Testis (tissue), 3 donors: ENCODE data around the gene GPR42. TPM values are rescaled to one million over a fixed set of nuclear protein-coding genes. Genes with fewer than 3 reads are reported as not detected.

Source experiments
- DNase-seq: peaks from one replicate; pipeline ENCODE4 v3.0.0-alpha.2; 2019
- H3K27ac ChIP-seq, 2 donors: fragments of 200-600 bp; sonication (generic); one replicate each; pipeline ENCODE4 v1.5.1; 2019
- H3K27me3 ChIP-seq: fragments of 200-600 bp; sonication (generic); one replicate; pipeline ENCODE4 v1.5.1; 2019
- H3K36me3 ChIP-seq: fragments of 200-600 bp; sonication (generic); one replicate; pipeline ENCODE4 v1.5.1; 2017; ENCODE audit warnings: low read depth; ENCODE audit errors: missing control alignments
- H3K4me1 ChIP-seq: fragments of 200-600 bp; sonication (generic); one replicate; pipeline ENCODE4 v1.5.1; 2019
- H3K4me3 ChIP-seq, 2 donors: fragments of 200-600 bp; sonication (generic); one replicate each; pipeline ENCODE4 v1.5.1; 2017 to 2019
- H3K9me3 ChIP-seq: fragments of 200-600 bp; sonication (generic); one replicate; pipeline ENCODE4 v1.5.1; 2017
- POLR2A ChIP-seq: fragments of 450-650 bp; IDR thresholded peaks from one replicate; pipeline ENCODE4 v1.6.1; 2017; ENCODE audit warnings: antibody characterized with exemption, mild to moderate bottlenecking, moderate library complexity
- WGBS, 2 donors: methylation state at CpG; one replicate each; pipeline ENCODE4 v1.1.5; 2018; 5-methylcytosine and 5-hydroxymethylcytosine counted together
- intact Hi-C: fragments of 100-400 bp; cut with DNase I; formaldehyde crosslinking; loops from one replicate; pipeline ENCODE4 v1.15.1; 2023; ENCODE audit warnings: low total_unique reads
- polyA plus RNA-seq: library from polyadenylated mRNA; stranded (reverse); fragments of 350-450 nt; fragmentation: Illumina TruSeq; extraction: RNeasy Lipid Tissue Mini Kit (QIAGEN cat#74804); gene quantifications from one replicate; pipeline ENCODE4 v1.2.3, GENCODE V29; 2014; ENCODE audit warnings: low read depth, low replicate concordance; ENCODE audit not compliant: insufficient read depth
- total RNA-seq, 2 donors: library from RNA; depleted of rRNA; stranded (reverse); fragments of >200 nt; gene quantifications; one replicate each; pipeline ENCODE4 v1.2.3, GENCODE V29; 2016
- TF ChIP-seq, protein P1 (sequence below), 3 experiments: fragments of 450-650 bp in 2 of 3; fragments of 200-600 bp in 1 of 3; sonication (generic) in 1 of 3; IDR thresholded peaks; one replicate each; pipeline ENCODE4 v1.5.1; 2016 to 2019; ENCODE audit warnings: antibody characterized with exemption in 3 of 3, mild to moderate bottlenecking in 2 of 3, moderate library complexity in 1 of 3

Gene GPR42
- total and polyA plus RNA-seq, 3 donors from 2014 or later, result not detected

DNA sequence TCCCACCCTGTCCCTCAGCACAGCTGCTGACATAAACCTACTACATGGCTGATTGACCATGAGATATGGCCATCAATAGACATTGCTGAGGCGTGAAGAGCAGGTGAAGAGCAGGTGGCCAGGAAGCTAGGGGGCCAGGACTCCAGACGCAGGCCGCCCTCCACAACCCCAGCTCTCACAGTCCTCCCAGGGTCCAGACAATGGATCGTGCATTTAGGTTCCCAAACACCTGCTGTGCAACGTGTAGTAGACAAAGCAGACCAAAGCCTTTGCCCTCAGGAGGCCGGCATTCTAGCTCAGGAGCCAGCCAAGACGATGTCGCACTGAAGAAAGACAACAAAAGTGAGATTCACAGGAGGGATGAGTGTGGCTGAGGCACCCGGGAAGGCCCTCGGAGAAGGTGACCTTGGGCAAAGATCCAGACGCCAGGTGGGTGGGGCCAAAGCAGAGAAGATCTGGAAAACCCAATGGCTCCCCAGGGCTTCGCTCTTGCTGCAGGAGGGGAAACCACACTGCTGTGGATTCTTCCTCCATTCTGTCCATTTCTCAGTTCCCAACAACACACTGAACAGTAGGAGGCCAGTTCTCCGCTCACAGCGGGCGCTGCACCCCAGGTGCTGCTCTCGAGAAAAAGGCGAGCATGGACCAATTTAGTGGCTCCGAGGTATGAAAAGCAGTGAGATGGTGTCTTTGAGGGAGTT, 21.8 kb upstream of the GPR42 start:
- TF ChIP-seq, protein P1, sequence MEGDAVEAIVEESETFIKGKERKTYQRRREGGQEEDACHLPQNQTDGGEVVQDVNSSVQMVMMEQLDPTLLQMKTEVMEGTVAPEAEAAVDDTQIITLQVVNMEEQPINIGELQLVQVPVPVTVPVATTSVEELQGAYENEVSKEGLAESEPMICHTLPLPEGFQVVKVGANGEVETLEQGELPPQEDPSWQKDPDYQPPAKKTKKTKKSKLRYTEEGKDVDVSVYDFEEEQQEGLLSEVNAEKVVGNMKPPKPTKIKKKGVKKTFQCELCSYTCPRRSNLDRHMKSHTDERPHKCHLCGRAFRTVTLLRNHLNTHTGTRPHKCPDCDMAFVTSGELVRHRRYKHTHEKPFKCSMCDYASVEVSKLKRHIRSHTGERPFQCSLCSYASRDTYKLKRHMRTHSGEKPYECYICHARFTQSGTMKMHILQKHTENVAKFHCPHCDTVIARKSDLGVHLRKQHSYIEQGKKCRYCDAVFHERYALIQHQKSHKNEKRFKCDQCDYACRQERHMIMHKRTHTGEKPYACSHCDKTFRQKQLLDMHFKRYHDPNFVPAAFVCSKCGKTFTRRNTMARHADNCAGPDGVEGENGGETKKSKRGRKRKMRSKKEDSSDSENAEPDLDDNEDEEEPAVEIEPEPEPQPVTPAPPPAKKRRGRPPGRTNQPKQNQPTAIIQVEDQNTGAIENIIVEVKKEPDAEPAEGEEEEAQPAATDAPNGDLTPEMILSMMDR (IDR thresholded peaks at IDR 0.05), result no peak
- TF ChIP-seq POLR2A, result no peak
- no peaks in the 10 kb centered on the region for H3K36me3 ChIP-seq
- no peak overlapping the region for H3K4me3 ChIP-seq
- no peaks in the 10 kb centered on the region for H3K9me3 ChIP-seq
- H3K27ac ChIP-seq, result no peak overlapping the region
- peaks cover 5% of the 10 kb centered on the region for H3K4me1 ChIP-seq
- H3K27me3 ChIP-seq, result no peaks in the 10 kb centered on the region
- peak; percentile 62 for DNase-seq
- intact Hi-C loops, result no loop called here
- 65 to 70% methylated on average over 14 to 18 of the region's 18 CpGs for WGBS, 2 donors

DNA sequence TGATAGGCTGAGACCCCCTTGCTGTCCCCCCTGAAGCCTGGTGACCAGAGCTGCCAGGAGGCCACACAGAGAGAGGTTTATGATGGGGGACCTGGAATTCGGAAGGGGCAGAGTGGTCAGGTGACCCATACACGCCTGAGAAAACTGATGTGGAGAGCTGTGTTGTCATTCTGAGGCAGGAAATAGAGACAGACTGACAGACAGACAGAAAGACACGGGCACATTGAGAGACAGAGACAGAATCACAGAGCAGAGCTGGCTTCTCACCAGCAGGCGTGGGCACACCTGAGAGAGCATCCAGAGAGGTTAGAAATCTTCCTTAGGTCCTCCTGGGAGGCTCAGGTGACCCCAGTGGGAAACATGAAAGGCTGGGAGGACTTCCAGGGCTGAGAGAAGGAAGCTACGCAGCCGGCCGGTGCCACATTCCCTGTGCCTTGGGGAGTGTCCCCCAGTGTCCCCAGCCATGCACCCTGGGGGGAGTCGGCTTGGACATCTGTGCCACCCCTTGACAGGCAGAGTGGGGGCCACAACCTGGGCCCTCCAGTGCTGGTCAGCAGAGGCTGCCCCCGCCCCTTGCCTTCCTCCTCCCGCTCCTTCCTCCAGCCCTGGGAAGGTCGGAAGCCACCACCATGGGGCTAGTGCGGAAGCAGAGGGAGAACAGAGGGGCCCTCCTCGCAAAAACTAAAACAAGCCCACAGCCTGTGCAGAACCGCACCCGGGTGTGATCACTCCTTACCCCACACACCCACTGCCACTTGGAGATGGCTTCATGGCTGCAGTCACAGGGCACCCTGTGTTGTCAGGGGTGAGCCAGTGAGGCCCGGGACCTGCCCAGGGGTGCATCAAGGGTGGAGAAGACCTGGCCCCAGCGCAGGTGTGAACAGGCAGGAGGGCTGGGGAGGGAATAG, 21.0 kb upstream of the GPR42 start:
- no peak for DNase-seq
- no peaks in the 10 kb centered on the region for H3K36me3 ChIP-seq
- 82 to 83% methylated on average over 13 to 17 of the region's 17 CpGs for WGBS, 2 donors
- peaks cover 5% of the 10 kb centered on the region for H3K4me1 ChIP-seq
- TF ChIP-seq, protein P1 (IDR thresholded peaks at IDR 0.05), result no peak
- TF ChIP-seq POLR2A, result no peak
- H3K4me3 ChIP-seq, result no peak overlapping the region
- H3K27ac ChIP-seq, result no peak overlapping the region
- no peaks in the 10 kb centered on the region for H3K9me3 ChIP-seq
- intact Hi-C loops, result loop anchor here (10.0 kb wide), 1 partner anchor 145 kb away; the partner anchor contains the start of gene KRTDAP
- H3K27me3 ChIP-seq, result no peaks in the 10 kb centered on the region

DNA sequence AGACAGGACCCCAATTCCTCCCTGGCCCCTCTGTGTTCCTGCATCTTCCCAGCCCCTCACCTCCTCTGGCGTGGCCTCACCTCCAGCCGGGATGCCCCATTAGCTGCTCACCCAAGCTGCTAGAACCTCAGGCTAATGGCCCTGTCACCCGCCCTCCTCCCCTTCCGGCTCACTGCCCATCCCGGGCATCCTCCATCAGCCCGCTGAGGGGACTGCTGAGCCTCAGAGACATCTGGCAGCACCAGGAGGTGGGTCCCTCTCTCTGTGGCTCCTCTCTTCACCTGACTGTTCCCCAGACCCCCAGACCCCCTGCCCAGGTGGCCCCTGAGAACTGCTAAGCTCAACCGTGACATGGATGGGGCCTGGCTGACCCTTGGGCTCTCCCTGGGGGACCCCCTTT, 20.3 kb upstream of the GPR42 start:
- peaks cover 5% of the 10 kb centered on the region for H3K4me1 ChIP-seq
- no peak overlapping the region for H3K4me3 ChIP-seq
- H3K27me3 ChIP-seq, result no peaks in the 10 kb centered on the region
- no peak overlapping the region for H3K27ac ChIP-seq
- no peaks in the 10 kb centered on the region for H3K9me3 ChIP-seq
- H3K36me3 ChIP-seq, result no peaks in the 10 kb centered on the region
- 79 to 90% methylated on average over 6 to 7 of the region's 7 CpGs for whole genome bisulfite sequencing, 2 donors
- intact Hi-C loops, result loop anchor here (10.0 kb wide), 1 partner anchor 144 kb away; the partner anchor contains the start of gene KRTDAP
- DNase-seq, result no peak
- no peak for TF ChIP-seq POLR2A
- TF ChIP-seq, protein P1 (IDR thresholded peaks at IDR 0.05), result no peak

DNA sequence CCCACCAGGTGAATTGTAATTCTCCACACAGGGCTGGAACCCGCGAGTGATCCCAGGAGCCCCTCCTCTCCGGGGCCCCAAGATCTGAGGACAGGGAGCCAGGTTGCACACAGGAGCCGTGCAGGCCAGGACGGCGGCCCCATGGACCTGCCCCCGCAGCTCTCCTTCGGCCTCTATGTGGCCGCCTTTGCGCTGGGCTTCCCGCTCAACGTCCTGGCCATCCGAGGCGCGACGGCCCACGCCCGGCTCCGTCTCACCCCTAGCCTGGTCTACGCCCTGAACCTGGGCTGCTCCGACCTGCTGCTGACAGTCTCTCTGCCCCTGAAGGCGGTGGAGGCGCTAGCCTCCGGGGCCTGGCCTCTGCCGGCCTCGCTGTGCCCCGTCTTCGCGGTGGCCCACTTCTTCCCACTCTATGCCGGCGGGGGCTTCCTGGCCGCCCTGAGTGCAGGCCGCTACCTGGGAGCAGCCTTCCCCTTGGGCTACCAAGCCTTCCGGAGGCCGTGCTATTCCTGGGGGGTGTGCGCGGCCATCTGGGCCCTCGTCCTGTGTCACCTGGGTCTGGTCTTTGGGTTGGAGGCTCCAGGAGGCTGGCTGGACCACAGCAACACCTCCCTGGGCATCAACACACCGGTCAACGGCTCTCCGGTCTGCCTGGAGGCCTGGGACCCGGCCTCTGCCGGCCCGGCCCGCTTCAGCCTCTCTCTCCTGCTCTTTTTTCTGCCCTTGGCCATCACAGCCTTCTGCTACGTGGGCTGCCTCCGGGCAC, 19.3 kb upstream of the GPR42 start:
- TF ChIP-seq, protein P1 (IDR thresholded peaks at IDR 0.05), result no peak
- TF ChIP-seq POLR2A, result no peak
- intact Hi-C loops, result loop anchor here (10.0 kb wide), 1 partner anchor 143 kb away; the partner anchor contains the start of gene KRTDAP
- Histone ChIP-seq H3K36me3 (no peaks in the 10 kb centered on the region), H3K27me3 (no peaks in the 10 kb centered on the region), H3K4me3 (peak overlapping the region in 1 of 2 donors; percentile 2), H3K9me3 (no peaks in the 10 kb centered on the region), H3K27ac (no peak overlapping the region), H3K4me1 (peaks cover 5% of the 10 kb centered on the region)
- no peak for DNase-seq
- WGBS, 2 donors, result 78 to 80% methylated on average over 17 to 47 of the region's 47 CpGs
